Measurements from ENCODE around the gene OXCT1.
"Not testable (repeated sequence)": the region's sequence is repeated elsewhere in the genome, so short reads cannot be mapped to it uniquely, and the experiment has no call there.

The OXCT1 gene

GRCh38 chr5:41821051-41821450 lies 49.2 kb downstream of the OXCT1 start:
- no peak for DNase-seq

GRCh38 chr5:41820150-41820549 lies 50.1 kb downstream of the OXCT1 start:
- no peak for DNase-seq

GRCh38 chr5:41817625-41818301 lies 52.5 kb downstream of the OXCT1 start:
- no peak for DNase-seq

- no peak for DNase-seq
Observed at GRCh38 chr5:41815663-41816229, 54.5 kb downstream of the OXCT1 start.

GRCh38 chr5:41815261-41815660 lies 55.0 kb downstream of the OXCT1 start:
- no peak for DNase-seq

GRCh38 chr5:41814306-41814705 lies 55.9 kb downstream of the OXCT1 start:
- not testable (repeated sequence) for DNase-seq

- no peak for DNase-seq
Observed at GRCh38 chr5:41812156-41812555, 58.1 kb downstream of the OXCT1 start.

- DNase-seq = no peak
Observed at GRCh38 chr5:41809128-41809527, 61.1 kb downstream of the OXCT1 start.

- DNase-seq = no peak
Observed at GRCh38 chr5:41808294-41808693, 61.9 kb downstream of the OXCT1 start.

- no peak for DNase-seq
Observed at GRCh38 chr5:41797662-41798061, 72.6 kb downstream of the OXCT1 start.

- no peak for DNase-seq
Observed at GRCh38 chr5:41796061-41796460, 74.2 kb downstream of the OXCT1 start.

- no peak for DNase-seq
Observed at GRCh38 chr5:41795125-41795524, 75.1 kb downstream of the OXCT1 start.

GRCh38 chr5:41794471-41794870 lies 75.8 kb downstream of the OXCT1 start:
- peak; percentile 13 to 50 for DNase-seq

- peak; percentile 42 to 63 for DNase-seq
Observed at GRCh38 chr5:41793141-41793770, 77.0 kb downstream of the OXCT1 start.

- no peak for DNase-seq
Observed at GRCh38 chr5:41790038-41790776, 80.0 kb downstream of the OXCT1 start.

GRCh38 chr5:41789434-41789833 lies 80.8 kb downstream of the OXCT1 start:
- no peak for DNase-seq

GRCh38 chr5:41788941-41789368 lies 81.3 kb downstream of the OXCT1 start:
- DNase-seq = peak in 1 of 2 experiments; percentile 59

GRCh38 chr5:41787265-41787664 lies 83.0 kb downstream of the OXCT1 start:
- no peak for DNase-seq

- no peak for DNase-seq
Observed at GRCh38 chr5:41785061-41785460, 85.2 kb downstream of the OXCT1 start.

GRCh38 chr5:41778410-41778809 lies 91.8 kb downstream of the OXCT1 start:
- DNase-seq = no peak

GRCh38 chr5:41776435-41776834 lies 93.8 kb downstream of the OXCT1 start:
- no peak for DNase-seq

GRCh38 chr5:41773799-41774198 lies 96.4 kb downstream of the OXCT1 start:
- DNase-seq = no peak

GRCh38 chr5:41772785-41773442 lies 97.3 kb downstream of the OXCT1 start:
- DNase-seq = no peak

Data from NCI-H446 (cell line).